Renal pelvis (tissue), 4 donors: ENCODE data around the gene NDC1. TPM values are rescaled to one million over a fixed set of nuclear protein-coding genes. Genes with fewer than 3 reads are reported as not detected.
"Not testable (repeated sequence)": the region's sequence is repeated elsewhere in the genome, so short reads cannot be mapped to it uniquely, and the experiment has no call there.

ENCODE experiments used
- DNase-seq: peaks from one replicate; pipeline ENCODE4 v3.0.0-alpha.2; 2013
- polyA plus RNA-seq, 3 donors: library from polyadenylated mRNA; unstranded; fragments of 120-200 nt; gene quantifications; one replicate each; pipeline ENCODE4 v1.2.1, GENCODE V29; 2013; ENCODE audit not compliant: insufficient read length in 3 of 3

The NDC1 gene
- polyA plus RNA-seq, 3 donors: 27.1 to 29.4 (median 28.4) TPM

DNA sequence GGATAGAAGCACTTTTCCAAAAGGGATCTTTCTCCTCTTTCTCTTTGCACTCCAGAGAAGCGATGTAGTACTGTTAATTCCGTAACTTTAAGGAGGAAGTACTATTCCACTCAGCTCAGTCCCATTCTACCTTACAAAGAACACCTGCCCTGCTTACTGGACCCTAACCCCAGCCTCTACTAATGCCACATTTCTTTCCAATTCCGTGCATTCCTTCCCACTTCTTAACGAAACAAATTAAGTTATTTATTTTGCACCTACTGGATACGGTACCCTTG, 511 bp downstream of the NDC1 start:
- peak; percentile 14 for DNase-seq

DNA sequence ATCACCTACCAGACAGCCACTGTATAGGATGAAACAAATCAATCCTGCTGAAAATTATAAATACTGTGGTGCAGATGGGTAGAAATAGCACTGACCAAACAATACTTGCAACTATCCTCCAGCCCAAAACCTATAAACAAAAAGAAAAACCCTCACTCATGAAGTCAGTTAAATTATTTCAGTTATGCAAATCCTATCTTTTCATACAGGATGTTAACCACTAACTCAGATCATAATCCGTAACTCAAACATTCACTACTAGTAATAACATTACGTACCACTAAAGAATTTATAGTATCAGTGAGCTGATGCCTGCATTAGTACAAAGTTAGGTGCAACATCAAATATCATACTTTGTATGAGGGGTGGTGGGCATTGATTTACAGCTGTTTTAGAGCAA, 2.6 kb downstream of the NDC1 start:
- DNase-seq: no peak

DNA sequence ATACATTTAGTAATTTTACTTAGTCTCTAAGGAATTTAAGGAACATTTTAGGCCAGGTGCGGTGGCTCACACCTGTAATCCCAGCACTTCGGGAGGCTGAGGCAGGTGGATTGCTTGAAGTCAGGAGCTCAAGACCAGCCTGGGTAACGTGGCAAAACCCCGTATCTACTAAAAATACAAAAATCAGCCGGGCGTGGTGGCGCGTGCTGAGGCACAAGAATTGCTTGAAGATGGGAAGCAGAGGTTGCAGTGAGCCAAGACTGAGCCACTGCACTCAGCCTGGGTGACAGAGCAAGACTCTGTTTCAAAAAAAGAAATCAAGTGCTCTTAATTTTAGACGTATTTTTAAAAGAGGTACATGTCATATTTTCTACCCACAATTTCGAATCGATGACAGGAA, 3.3 kb downstream of the NDC1 start:
- DNase-seq: no peak

DNA sequence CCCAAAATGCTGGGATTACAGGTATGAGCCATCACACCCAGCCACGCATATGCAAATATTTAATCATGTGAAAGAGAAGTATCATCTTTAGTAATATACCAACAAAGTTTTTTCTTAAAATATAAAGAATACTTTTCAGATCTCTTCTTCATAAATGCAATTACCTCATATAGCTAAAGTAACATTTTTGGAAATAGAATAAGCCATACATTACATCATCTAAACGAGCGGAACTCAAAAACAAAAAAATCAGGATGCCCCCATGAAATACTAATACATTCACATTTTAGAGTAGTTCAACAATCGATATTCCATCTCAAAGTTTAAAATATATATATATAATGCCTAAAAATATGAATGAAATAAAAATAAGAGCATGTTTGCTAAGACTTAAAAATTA, 4.7 kb downstream of the NDC1 start:
- no peak for DNase-seq

DNA sequence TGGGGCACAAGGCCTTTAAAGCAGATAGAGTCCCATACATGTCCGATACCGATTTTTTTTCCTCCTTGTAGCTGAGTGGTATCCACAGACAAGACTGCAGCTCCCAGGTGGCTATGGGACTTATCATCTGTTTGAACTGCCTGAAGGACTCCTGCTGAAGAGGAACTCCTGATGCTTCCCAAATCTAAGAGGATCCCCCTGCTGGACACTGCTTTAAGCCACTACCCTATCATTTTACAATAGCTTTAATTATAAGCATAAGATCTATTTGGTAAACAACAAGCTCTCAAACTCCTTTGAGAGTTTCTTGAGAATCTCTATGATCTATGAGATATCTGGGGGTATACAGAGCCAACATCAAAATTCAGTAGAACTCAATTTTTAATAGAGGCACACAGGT, 11.7 kb downstream of the NDC1 start:
- DNase-seq: no peak

DNA sequence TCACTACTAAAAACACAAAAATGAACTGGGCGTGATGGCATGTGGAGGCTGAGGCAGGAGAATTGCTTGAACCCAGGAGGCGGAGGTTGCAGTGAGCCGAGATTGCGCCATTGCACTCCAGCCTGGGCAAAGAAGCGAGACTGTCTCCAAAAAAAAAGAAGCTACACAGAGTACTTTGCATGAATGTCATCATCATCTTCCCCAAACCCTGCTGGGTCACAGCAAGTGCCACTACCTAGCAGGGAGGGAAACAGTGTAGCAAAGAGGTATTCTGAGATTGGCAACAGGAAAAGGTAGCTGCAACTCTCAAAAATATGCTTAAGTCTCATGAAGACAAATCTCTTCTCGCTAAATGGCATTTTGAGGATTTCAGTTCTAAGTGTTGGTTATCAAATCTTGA, 12.8 kb downstream of the NDC1 start:
- no peak for DNase-seq

DNA sequence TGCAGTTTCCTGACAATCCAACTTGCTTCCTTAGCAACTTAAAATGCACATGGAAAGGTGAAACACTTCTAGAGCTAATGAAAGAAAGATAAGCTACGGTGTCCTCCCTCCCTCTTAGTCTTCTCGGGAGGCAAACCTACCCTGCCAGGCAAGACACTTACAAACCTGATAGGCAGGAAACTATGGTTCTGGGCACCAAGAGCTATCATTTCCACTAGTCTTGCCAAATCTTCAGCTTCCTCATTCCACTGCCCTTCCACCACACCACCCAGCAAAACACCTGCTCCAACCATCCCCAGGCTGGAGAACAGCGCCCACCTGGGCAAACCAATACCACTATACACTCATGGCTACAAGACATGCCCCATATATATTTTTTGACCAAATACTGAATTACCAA, 15.2 kb downstream of the NDC1 start:
- no peak for DNase-seq

DNA sequence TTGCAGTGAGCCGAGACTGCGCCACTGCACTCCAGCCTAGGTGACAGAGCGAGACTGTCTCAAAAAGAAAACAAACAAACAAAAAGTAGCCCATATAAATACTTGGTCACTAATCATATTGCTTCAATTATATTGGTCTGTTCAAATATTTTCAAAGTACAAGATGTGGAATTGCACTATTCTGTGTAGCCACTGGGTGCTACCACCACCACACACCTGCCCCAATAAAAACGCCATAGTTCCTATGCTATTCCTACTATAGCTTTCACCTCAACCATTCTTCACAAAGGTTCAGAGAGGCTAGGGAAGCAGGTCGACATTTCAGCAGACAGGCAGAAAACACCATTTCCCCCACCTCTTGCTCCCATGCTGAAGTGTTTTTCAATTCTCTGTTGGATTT, 16.7 kb downstream of the NDC1 start:
- no peak for DNase-seq

DNA sequence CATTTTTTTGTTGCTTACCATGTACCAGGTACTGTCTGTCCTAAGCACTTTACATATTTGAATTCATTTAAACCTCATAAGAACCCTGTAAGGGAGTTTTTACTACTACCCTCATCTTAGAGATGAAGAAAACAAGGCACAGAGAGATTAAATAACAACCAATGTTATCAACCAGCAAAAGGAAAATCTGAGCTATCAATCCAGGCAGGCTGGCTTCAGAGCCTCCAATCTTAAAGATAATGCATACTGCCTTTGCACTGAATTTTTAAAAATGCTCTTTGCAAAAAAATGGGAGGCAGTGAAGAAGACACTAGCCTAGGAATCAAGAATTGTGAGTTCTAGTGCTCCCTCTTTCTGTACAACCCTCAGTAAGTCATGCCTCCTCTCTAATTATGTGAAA, 18.7 kb downstream of the NDC1 start:
- no peak for DNase-seq

DNA sequence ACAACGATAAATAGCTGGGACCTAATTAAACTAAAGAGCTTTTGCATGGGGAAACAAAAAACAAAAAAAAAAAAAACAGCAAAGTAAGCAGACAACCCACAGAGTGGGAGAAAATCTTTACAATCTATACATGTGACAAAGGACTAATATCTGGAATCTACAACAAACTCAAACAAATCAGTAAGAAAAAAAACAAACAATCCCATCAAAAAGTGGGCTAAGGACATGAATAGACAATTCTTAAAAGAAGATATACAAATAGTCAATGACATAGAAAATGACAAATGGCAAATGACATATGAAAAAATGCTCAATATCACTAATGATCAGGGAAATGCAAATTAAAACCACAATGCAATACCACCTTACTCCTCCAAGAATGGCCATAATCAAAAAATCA, 21.5 kb downstream of the NDC1 start:
- DNase-seq: not testable (repeated sequence)

DNA sequence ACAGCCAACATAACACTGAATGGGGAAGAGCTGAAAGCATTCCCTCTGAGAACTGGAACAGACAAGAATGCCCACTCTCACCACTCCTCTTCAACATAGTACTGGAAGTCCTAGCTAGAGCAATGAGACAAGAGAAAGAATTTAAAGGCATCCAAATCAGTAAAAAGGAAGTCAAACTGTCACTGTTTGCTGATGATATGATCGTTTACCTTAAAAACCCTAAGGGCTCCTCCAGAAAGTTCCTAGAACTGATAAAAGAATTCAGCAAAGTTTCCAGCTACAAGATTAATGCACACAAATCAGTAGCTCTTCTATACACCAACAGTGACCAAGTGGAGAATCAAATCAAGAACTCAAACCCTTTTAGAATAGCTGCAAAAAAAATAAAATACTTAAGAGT, 22.6 kb downstream of the NDC1 start:
- not testable (repeated sequence) for DNase-seq

DNA sequence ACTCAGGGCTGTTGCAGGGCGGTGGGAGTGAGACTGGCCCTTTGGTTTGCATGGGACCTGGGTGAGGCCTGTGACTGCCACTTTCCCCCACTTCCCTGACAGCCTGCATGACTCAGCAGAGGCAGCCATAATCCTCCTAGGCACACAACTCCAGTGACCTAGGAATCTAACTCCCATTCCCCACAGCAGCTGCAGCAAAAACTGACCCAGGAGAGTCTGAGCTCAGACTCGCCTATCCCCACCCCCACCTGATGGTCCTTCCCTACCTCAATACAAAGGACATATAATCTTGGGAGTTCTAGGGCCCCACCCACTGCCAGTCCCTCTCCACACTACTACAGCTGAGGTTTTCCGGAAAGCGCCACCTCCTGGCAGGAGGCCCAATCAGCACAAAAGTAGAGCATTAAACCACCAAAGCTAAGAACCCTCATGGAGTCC, 26.7 kb downstream of the NDC1 start:
- no peak for DNase-seq

DNA sequence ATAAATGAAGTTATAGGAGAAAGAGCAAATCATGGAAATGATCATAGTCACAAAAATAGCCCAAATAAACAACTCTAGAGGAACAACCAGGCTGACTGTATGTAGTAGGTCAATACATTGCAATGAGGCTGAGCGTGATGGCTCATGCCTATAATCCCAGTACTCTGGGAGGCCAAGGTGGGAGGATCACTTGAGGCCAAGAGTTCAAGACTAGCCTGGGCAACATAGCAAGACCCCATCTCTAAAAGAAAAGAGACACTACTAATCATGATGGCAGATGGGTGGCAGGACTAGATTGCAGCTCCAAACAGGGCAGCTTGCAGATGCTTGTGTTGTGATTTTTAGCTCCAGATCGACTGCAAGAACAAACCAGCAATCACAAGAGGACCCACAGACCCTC, 27.6 kb downstream of the NDC1 start:
- DNase-seq: no peak

DNA sequence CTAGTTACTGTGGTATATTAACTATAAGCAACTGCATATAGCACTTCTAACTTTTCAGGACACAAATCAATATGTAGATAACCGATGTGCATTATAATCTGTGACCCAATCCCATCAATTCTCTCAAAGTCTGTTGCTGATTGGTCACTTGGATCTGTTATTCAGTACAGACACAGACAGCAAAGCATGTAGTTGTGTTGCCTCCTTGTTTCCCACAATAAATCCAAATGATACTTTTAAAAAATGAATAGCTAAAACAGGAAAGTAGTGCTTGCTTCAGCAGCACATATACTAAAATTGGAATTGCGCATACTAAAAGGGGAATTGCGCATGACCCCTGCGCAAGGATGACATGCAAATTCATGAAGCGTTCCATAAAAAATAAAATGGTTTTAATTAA, 28.1 kb downstream of the NDC1 start:
- no peak for DNase-seq

DNA sequence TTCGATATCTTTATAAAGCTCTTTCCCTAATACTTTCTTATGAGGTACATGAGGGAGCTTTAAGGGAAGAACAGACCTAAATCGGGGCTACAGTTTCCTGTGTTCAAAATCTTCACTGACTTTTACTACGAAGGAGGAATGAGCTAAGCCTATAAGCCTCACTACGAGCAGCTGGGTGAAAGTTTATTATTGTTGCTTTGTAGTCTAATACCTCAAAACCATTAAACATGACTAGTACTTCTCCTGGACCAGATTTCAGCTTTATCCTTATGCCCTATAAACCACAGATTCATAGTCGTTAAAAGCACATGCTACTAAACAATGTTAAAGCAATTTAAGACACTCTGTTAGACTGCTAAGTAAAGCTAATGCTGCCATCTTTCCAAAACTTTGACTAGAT, 30.2 kb downstream of the NDC1 start:
- DNase-seq: no peak

DNA sequence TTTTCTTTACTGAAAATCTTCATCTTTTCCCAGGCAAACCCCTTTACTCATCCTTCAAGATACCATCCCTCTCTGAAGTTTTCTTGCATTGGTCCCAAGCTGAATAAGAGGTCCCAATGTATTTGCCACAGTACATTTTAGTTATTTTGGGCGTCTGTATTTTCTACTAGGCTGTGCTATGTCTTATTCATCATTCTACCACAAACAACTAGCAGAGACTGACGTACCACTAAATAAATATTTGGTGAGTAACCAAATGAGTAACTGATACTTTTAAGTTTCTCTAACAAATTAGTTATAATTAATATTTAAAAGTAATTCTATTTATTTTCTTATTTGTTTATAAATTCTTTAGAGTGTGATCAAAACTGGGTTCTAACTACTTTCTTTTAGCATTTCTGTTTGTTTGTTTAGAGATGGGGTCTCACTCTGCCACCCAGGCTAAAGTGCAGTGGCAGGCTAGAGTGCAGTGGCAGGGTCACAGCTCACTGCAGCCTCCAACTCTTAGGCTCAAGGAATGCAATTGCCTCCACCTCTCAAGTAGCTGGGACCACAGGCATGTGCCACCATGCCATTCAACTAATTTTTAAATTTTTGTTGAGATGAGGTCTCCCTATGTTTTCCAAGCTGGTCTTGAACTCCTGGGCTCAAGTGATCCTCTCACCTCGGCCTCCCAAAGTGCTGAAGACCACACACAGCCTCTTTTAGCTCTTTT, 33.1 kb downstream of the NDC1 start:
- no peak for DNase-seq

DNA sequence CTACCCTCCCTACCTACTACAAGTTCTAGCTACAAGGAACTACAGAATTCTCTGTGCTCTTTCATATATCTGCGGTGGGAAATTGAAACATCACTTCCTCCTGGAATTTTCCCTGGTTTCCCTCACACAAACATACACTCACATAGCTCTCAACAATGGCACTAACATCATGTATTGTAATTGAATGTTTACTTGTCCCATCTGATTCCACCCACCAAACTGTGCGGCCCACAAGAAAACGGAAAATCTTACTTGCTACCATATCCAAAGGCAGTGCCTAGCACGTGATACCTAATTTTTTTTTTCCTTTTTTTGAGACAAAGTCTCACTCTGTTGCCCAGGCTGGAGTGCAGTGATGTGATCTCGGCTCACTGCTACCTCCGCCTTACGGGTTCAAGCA, 33.9 kb downstream of the NDC1 start:
- no peak for DNase-seq

DNA sequence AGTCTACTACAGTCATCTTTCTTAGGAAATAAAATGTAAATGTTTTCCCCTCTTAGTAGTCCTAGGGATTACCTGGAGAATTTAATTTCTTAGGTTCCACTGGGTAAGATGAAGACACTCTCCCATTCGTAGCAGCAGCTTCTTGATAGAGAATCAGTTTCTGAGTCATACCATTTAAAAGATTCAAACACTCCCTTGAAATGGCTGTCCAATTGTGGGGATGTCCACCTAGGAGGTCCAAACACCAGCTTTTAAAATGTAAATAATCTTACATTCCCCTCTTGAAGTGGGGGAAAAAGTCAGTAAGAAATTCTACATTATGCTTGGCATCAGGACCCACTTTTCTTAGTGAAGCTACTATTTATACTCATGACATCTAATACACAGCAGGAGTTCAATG, 37.5 kb downstream of the NDC1 start:
- DNase-seq: no peak

DNA sequence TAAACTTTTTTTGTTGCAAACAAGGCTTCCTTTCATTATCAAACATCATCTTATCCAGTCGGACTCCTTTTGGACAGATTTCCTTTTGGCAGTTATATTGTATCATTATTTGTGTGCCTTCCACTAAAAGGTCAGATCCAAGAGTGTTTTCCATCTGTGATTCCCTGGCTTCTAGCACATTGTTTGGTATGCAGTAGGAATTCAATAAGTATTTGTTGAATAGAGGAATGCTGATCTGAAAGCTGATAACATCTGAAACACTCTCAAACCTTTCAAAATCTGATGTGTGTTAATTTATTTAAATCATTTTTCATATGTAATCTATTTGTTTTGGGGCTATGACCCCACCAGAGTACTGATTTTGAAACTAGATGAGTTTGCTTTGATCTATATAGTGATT, 39.0 kb downstream of the NDC1 start:
- peak; percentile 4 for DNase-seq

DNA sequence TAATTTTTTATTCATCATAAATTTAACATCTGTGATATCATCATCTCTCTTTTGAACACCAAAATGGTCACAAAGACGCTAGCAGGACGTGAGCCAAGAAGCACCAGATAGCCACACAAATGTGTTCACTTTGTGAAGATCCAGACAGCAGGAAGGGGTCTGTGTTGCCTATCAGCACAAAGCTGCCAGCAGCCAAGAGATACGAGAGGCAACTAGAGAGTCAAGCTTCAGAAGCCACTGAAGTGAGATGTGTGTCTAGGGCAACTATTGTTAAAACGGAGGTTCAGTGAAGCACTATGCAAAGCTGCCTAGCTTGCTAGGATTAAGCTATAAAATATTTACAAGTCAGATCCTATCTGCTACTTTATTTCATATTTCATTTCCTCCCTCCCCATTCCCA, 45.3 kb downstream of the NDC1 start:
- no peak for DNase-seq

DNA sequence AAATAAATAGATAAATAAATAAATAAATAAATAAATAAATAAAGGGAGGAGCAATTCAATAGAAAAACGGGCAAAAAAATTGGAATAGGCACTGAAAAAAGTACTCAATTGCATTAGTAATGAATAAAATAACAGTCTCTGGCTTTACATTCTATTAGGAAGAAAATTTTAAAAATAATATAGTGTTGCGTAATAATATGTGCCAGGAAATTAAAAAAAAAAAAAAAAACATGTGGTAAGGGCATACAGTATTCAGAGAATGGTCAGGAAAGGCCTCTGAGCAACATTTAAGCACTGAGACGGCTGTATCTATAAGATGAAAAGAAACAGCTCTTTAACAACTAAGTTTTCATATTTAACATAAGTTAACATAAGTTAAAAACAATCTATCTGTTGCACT, 50.4 kb downstream of the NDC1 start:
- no peak for DNase-seq

DNA sequence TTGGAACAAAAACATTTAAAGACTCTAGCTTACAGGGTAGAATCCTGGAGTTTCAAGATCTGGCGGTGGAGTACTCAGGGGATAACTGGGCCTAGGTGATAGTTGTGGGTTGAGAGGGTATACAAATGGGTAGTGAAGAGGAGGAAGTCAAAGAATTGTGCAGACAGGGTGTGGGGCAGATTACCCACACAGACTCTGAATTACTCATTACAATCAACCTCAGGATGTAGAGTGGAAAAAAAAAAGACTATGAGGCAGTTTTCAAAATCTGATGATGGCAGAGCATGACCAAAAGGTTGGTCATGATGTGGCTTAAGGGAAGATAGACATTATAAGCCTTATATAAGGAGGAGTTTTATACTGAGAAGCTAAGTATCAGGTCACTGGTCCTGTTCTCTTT, 55.0 kb downstream of the NDC1 start:
- DNase-seq: no peak

DNA sequence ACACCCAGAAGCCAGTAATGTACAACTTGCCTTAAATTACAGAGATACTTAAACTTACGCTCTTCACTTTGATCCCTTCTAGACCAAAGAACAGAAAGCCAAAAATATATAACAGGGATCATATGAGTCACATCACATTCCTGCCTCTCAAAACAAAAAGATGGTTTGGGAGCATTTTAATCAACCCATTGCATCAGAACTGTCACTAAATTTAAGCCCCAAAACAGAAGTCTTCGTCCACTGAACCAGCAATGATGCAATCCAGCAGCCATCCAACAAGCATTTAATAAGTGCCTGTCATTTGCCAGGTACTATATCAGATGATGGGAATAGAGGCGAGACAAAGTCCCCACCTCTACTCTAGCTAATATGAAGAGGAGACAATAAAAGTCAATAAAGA, 56.4 kb downstream of the NDC1 start:
- no peak for DNase-seq

DNA sequence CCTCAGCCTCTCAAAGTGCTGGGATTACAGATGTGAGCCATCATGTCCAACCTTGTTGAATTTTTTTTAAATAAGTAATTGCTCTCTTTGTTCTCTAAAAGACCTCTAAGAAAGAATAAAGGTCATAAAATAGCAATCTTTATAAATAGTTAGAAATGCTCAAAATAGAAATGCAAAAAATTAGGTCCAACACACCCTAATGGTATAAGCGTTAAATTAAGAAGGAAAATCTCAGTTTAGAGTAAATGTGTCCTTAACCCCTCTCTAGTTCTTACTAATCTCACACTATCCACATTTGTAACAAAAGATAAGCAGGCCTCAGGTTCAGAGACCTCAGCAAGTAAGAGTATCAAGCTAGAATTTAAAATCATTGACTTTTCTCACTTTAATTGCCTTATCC, 60.8 kb downstream of the NDC1 start:
- no peak for DNase-seq

DNA sequence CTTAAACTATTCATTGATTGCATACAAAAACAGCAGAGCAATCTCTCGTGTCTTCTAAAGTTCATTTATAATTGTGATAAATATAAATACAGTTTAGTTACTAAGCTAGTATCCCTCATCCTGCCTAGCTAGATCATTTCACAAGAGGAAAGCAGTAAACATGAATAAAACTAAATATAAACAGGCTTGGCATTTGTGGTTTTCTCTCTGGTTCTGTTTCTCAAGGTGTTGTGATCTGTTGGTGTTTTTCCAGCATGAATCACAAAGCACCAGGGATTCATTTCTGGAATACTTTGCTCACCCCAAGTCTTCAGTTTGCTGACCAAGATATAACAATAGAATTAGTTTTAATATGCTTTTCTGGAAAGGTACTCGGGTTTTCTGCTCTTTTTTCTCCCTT, 66.4 kb downstream of the NDC1 start:
- DNase-seq: no peak
